Measurements from ENCODE around the gene C6orf62. TPM values are rescaled to one million over a fixed set of nuclear protein-coding genes. Genes with fewer than 3 reads are reported as not detected.
A peak's percentile ranks its signal among the peaks of the same experiment; 100 is the strongest.

C6orf62 gene
- total RNA-seq, 1 experiment from 2014 or later = 86.4 TPM

- H3K4me1 Mint-ChIP-seq = peaks cover 21% of the 10 kb centered on the region
- ChIA-PET POLR2A (no interaction called here), CTCF (no interaction called here)
- no peaks in the 10 kb centered on the region for H3K27me3 Mint-ChIP-seq (ENCODE audit: low read depth)
- H3K4me3 Mint-ChIP-seq = no peak overlapping the region
- TF ChIP-seq E2F1 (CRISPR knock-in tag; IDR thresholded peaks at IDR 0.05) (no peak), PRRX2 (CRISPR knock-in tag; IDR thresholded peaks at IDR 0.05) (no peak), PRDM15 (CRISPR knock-in tag; IDR thresholded peaks at IDR 0.05) (no peak), E2F5 (CRISPR knock-in tag; IDR thresholded peaks at IDR 0.05) (no peak), FOXK1 (CRISPR knock-in tag; IDR thresholded peaks at IDR 0.05) (no peak), MYBL2 (CRISPR knock-in tag; IDR thresholded peaks at IDR 0.05) (no peak), ZNF219 (CRISPR knock-in tag; IDR thresholded peaks at IDR 0.05; ENCODE audit: borderline replicate concordance) (no peak), TEAD4 (CRISPR knock-in tag; IDR thresholded peaks at IDR 0.05) (no peak), MXD4 (CRISPR knock-in tag; IDR thresholded peaks at IDR 0.05; ENCODE audit: borderline replicate concordance) (no peak), GTF2I (CRISPR knock-in tag; conservative IDR thresholded peaks at IDR 0.05) (no peak), IRF2 (CRISPR knock-in tag; IDR thresholded peaks at IDR 0.05; ENCODE audit: borderline replicate concordance, low read depth) (no peak), RORB (CRISPR knock-in tag; IDR thresholded peaks at IDR 0.05) (no peak), ZNF121 (CRISPR knock-in tag; IDR thresholded peaks at IDR 0.05) (no peak)
- DNase-seq (ENCODE audit: low spot score) = no peak
- H3K36me3 Mint-ChIP-seq = peaks cover 13% of the 10 kb centered on the region
- H3K9me3 Mint-ChIP-seq = 0 out of 2 replicates have a peak, but pooled peaks cover 3% of the 10 kb centered on the region
- peak overlapping the region; percentile 0; the same call in 1 of the 2 replicates for H3K27ac Mint-ChIP-seq
- no peak for ATAC-seq
These were observed 27.4 kb downstream of the C6orf62 start for GRCh38 chr6:24691550-24691949.

GRCh38 chr6:24690593-24690992 lies 28.4 kb downstream of the C6orf62 start:
- ChIA-PET POLR2A (no interaction called here), CTCF (no interaction called here)
- Mint-ChIP-seq H3K36me3 (peaks cover 13% of the 10 kb centered on the region), H3K4me1 (peaks cover 28% of the 10 kb centered on the region), H3K27ac (no peak overlapping the region), H3K27me3 (ENCODE audit: low read depth) (no peaks in the 10 kb centered on the region), H3K4me3 (no peak overlapping the region), H3K9me3 (0 out of 2 replicates have a peak, but pooled peaks cover 3% of the 10 kb centered on the region)
- ATAC-seq = no peak
- DNase-seq (ENCODE audit: low spot score) = no peak
- TF ChIP-seq FOXP1 (CRISPR knock-in tag; IDR thresholded peaks at IDR 0.05; ENCODE audit: borderline replicate concordance) (no peak), RORB (CRISPR knock-in tag; IDR thresholded peaks at IDR 0.05) (no peak), IRF2 (CRISPR knock-in tag; IDR thresholded peaks at IDR 0.05; ENCODE audit: borderline replicate concordance, low read depth) (no peak), ATF6 (CRISPR knock-in tag; IDR thresholded peaks at IDR 0.05) (no peak), NFYB (CRISPR knock-in tag; conservative IDR thresholded peaks at IDR 0.05; ENCODE audit: low read depth) (no peak), AR (CRISPR knock-in tag; IDR thresholded peaks at IDR 0.05) (no peak), TEAD4 (CRISPR knock-in tag; IDR thresholded peaks at IDR 0.05) (no peak), NFATC4 (CRISPR knock-in tag; IDR thresholded peaks at IDR 0.05) (no peak), NFE2L1 (CRISPR knock-in tag; IDR thresholded peaks at IDR 0.05) (no peak), NR3C1 (CRISPR knock-in tag; conservative IDR thresholded peaks at IDR 0.05; ENCODE audit: low read depth) (no peak), ZMAT4 (CRISPR knock-in tag; IDR thresholded peaks at IDR 0.05) (no peak), ETV6 (CRISPR knock-in tag; IDR thresholded peaks at IDR 0.05) (no peak)
